Caki2 (cell line): Measurements from ENCODE around the gene VASP. TPM values are rescaled to one million over a fixed set of nuclear protein-coding genes. Genes with fewer than 3 reads are reported as not detected.

Experiments
- DNase-seq: peaks from one replicate; pipeline ENCODE4 v3.0.0-alpha.2; 2015; ENCODE audit warnings: low read depth
- in situ Hi-C: cut with HindIII; loops from 2 replicates; pipeline ENCODE4 v1.10.0; 2016; ENCODE audit warnings: low sequenced_read_pairs, low pct_unique_long_range_greater_than_20kb, mixed read lengths
- total RNA-seq: library from RNA; depleted of rRNA; stranded (reverse); fragments of >200 nt; shearing (Covaris generic); gene quantifications from 2 replicates; pipeline ENCODE4 v1.2.3, GENCODE V29; 2014; ENCODE audit warnings: low replicate concordance; rRNA removed

Gene VASP
- total RNA-seq, 1 experiment from 2014 or later = 123 TPM

GRCh38 chr19:45569619-45570421 lies 62.5 kb downstream of the VASP start:
- DNase-seq = peak; percentile 47
- in situ Hi-C loops = no loop called here

GRCh38 chr19:45571457-45572220 lies 64.4 kb downstream of the VASP start:
- DNase-seq = no peak
- in situ Hi-C loops = no loop called here

GRCh38 chr19:45574526-45574925 lies 67.2 kb downstream of the VASP start:
- in situ Hi-C loops = no loop called here
- no peak for DNase-seq

- in situ Hi-C loops = no loop called here
- no peak for DNase-seq
Measured at GRCh38 chr19:45575216-45575615, 67.9 kb downstream of the VASP start.

Other genes starting within 250 kb of the VASP start
- gene CKM, start 184.6 kb upstream of the VASP start, total RNA-seq = not detected in 2 replicates
- gene KLC3, start 166.7 kb upstream of the VASP start, total RNA-seq = 12.2 and 33.5 TPM in 2 replicates
- gene ERCC2, start 136.9 kb upstream of the VASP start, total RNA-seq = 22.9 and 32.9 TPM in 2 replicates
- gene PPP1R13L, start 102.4 kb upstream of the VASP start, total RNA-seq = 10.1 and 30.6 TPM in 2 replicates
- gene POLR1G, start 100.8 kb upstream of the VASP start, total RNA-seq = 32.3 and 33.2 TPM in 2 replicates
- gene ERCC1, start 83.6 kb upstream of the VASP start, total RNA-seq = 120 and 165 TPM in 2 replicates
- 2.5 and 3.2 TPM in 2 replicates for gene FOSB, start 39.5 kb upstream of the VASP start, total RNA-seq
- gene RTN2, start 10.4 kb upstream of the VASP start, total RNA-seq = 15.1 and 18.0 TPM in 2 replicates
- 35.2 and 37.5 TPM in 2 replicates for gene PPM1N, start 9.0 kb upstream of the VASP start, total RNA-seq
- gene OPA3, start 77.3 kb downstream of the VASP start, total RNA-seq = 9.4 and 14.1 TPM in 2 replicates
- gene GPR4, start 94.7 kb downstream of the VASP start, total RNA-seq = not detected in 2 replicates
- 36.2 and 59.8 TPM in 2 replicates for gene EML2, start 131.9 kb downstream of the VASP start, total RNA-seq
- 0.44 TPM in 1 of 2 replicates, not detected in the other for gene GIPR, start 160.7 kb downstream of the VASP start, total RNA-seq
- gene SNRPD2, start 184.5 kb downstream of the VASP start, total RNA-seq = 578 and 718 TPM in 2 replicates
- gene QPCTL, start 185.2 kb downstream of the VASP start, total RNA-seq = 31.2 and 35.6 TPM in 2 replicates
- 21.0 and 22.0 TPM in 2 replicates for gene FBXO46, start 223.4 kb downstream of the VASP start, total RNA-seq
- gene MEIOSIN, start 226.0 kb downstream of the VASP start, total RNA-seq = 0.35 TPM in 1 of 2 replicates, not detected in the other